ENCODE data around the gene SIMC1. TPM values are rescaled to one million over a fixed set of nuclear protein-coding genes. Genes with fewer than 3 reads are reported as not detected.

Gene SIMC1
- total RNA-seq, 1 experiment from 2014 or later, result 19.7 TPM

GRCh38 chr5:176319827-176320554, 81.8 kb downstream of the SIMC1 start:
- no peak overlapping the region for H3K4me2 ChIP-seq (ENCODE audit: low read length)
- DNase-seq (ENCODE audit: low read depth, low spot score) (peak; percentile 10), ATAC-seq (no peak)
- no peaks in the 10 kb centered on the region for H3K4me1 ChIP-seq (ENCODE audit: control insufficient read depth in 1 of 2, insufficient read depth in 2 of 2, low read length in 2 of 2)
- no peak overlapping the region for H3K27ac ChIP-seq (ENCODE audit: low read depth, low read length)
- no peak overlapping the region for H2AFZ ChIP-seq (ENCODE audit: low read depth, low read length, poor library complexity, severe bottlenecking)
- POLR2A ChIA-PET, result no interaction called here
- BruUV-seq (replicated peaks), result no TSS peak
- CTCF ChIA-PET, result interaction anchor here (1.1 kb wide), 1 partner anchor 41 kb away, joined by 3 read pairs; the partner anchor contains the start of gene KIAA1191
- H3K9ac ChIP-seq (ENCODE audit: low read length), result no peak overlapping the region
- H3K4me3 ChIP-seq (replicated peaks in 1 of 2; ENCODE audit: low read depth in 1 of 2, low read length in 2 of 2), result no peak overlapping the region
- RAD21 ChIA-PET (ENCODE audit: low non-redundant PET in 1 of 2, low total read pairs in 2 of 2, uncharacterized antibody in 2 of 2, unreplicated experiment in 2 of 2), result no interaction called here
- intact Hi-C loops (cut with micrococcal nuclease), result no loop called here
- H3K79me2 ChIP-seq (ENCODE audit: insufficient read depth, low read length), result no peaks in the 10 kb centered on the region
- no peaks in the 10 kb centered on the region for H4K20me1 ChIP-seq (ENCODE audit: insufficient read depth)
- no peaks in the 10 kb centered on the region for H3K27me3 ChIP-seq (ENCODE audit: insufficient read depth, low read length)
- TF ChIP-seq CTCF (IDR thresholded peaks at IDR 0.05 in 2 of 3, conservative IDR thresholded peaks at IDR 0.05 in 1 of 3; ENCODE audit: borderline replicate concordance in 1 of 3, insufficient read depth in 1 of 3, low read depth in 2 of 3, low read length in 2 of 3) (peak in 2 of 3 experiments; percentile 18 to 49; a peak in 2 of 6 replicates), RAD21 (IDR thresholded peaks at IDR 0.05; ENCODE audit: low read depth) (peak; percentile 28; the same call in 1 of the 2 replicates), ZNF274 (IDR thresholded peaks at IDR 0.05; ENCODE audit: low read depth, low read length) (no peak)
- no peaks in the 10 kb centered on the region for H3K9me3 ChIP-seq (ENCODE audit: control insufficient read depth in 1 of 2, insufficient read depth in 1 of 2, low read depth in 1 of 2, low read length in 2 of 2)
- H3K9me2 ChIP-seq (ENCODE audit: insufficient read depth), result no peaks in the 10 kb centered on the region
- H3K36me3 ChIP-seq (ENCODE audit: control insufficient read depth in 1 of 2, insufficient read depth in 2 of 2, low read length in 2 of 2), result peaks cover 2 to 11% of the 10 kb centered on the region in 2 experiments; a peak in 1 of 4 replicates

GRCh38 chr5:176320577-176320976, 82.4 kb downstream of the SIMC1 start:
- no peak for ATAC-seq
- RAD21 ChIA-PET (ENCODE audit: low non-redundant PET in 1 of 2, low total read pairs in 2 of 2, uncharacterized antibody in 2 of 2, unreplicated experiment in 2 of 2), result no interaction called here

More at GRCh38 chr5:176320577-176320976, 82.4 kb downstream of the SIMC1 start:
- TF ChIP-seq RAD21 (IDR thresholded peaks at IDR 0.05; ENCODE audit: low read depth) (no peak), YY1 (IDR thresholded peaks at IDR 0.05; ENCODE audit: extremely low read depth, insufficient replicate concordance, low read depth, low read length) (no peak), ZNF274 (IDR thresholded peaks at IDR 0.05; ENCODE audit: low read depth, low read length) (no peak), ATF3 (IDR thresholded peaks at IDR 0.05) (no peak)
- no peak overlapping the region for H3K4me2 ChIP-seq (ENCODE audit: low read length)
- POLR2A ChIA-PET, result no interaction called here
- H3K4me3 ChIP-seq (replicated peaks in 1 of 2; ENCODE audit: low read depth in 1 of 2, low read length in 2 of 2), result no peak overlapping the region
- H2AFZ ChIP-seq (ENCODE audit: low read depth, low read length, poor library complexity, severe bottlenecking), result no peak overlapping the region
- H4K20me1 ChIP-seq (ENCODE audit: insufficient read depth), result no peaks in the 10 kb centered on the region
- DNase-seq (ENCODE audit: low read depth, low spot score), result no peak
- H3K9me2 ChIP-seq (ENCODE audit: insufficient read depth), result no peaks in the 10 kb centered on the region
- CTCF ChIA-PET, result no interaction called here
- H3K79me2 ChIP-seq (ENCODE audit: insufficient read depth, low read length), result no peaks in the 10 kb centered on the region
- H3K9me3 ChIP-seq (ENCODE audit: control insufficient read depth in 1 of 2, insufficient read depth in 1 of 2, low read depth in 1 of 2, low read length in 2 of 2), result no peaks in the 10 kb centered on the region
- H3K27ac ChIP-seq (ENCODE audit: low read depth, low read length), result no peak overlapping the region
- no peaks in the 10 kb centered on the region for H3K27me3 ChIP-seq (ENCODE audit: insufficient read depth, low read length)
- H3K4me1 ChIP-seq (ENCODE audit: control insufficient read depth in 1 of 2, insufficient read depth in 2 of 2, low read length in 2 of 2), result no peaks in the 10 kb centered on the region
- intact Hi-C loops (cut with micrococcal nuclease), result no loop called here
- no TSS peak for BruUV-seq (replicated peaks)
- H3K9ac ChIP-seq (ENCODE audit: low read length), result no peak overlapping the region
- peaks cover 3 to 10% of the 10 kb centered on the region in 2 experiments; a peak in 1 of 4 replicates for H3K36me3 ChIP-seq (ENCODE audit: control insufficient read depth in 1 of 2, insufficient read depth in 2 of 2, low read length in 2 of 2)
